Suprapubic skin (tissue), 4 donors: Measurements from ENCODE around the gene PHACTR1.

Experiments used
- POLR2A ChIP-seq, 2 donors: fragments of 450-650 bp; IDR thresholded peaks; one replicate each; pipeline ENCODE4 v1.6.1; 2017; ENCODE audit warnings: antibody characterized with exemption in 2 of 2, mild to moderate bottlenecking in 2 of 2, moderate library complexity in 2 of 2
- POLR2AphosphoS5 ChIP-seq, 3 donors: sonication (generic); formaldehyde crosslinking; IDR thresholded peaks; one replicate each; pipeline ENCODE4 v1.6.1; 2017; ENCODE audit warnings: antibody characterized with exemption in 3 of 3
- TF ChIP-seq, protein P1 (sequence below), 2 donors: fragments of 200-600 bp in 1 of 2; fragments of 450-650 bp in 1 of 2; sonication (generic) in 1 of 2; IDR thresholded peaks; one replicate each; pipeline ENCODE4 v1.5.1; 2016 to 2019; ENCODE audit warnings: antibody characterized with exemption in 2 of 2, mild to moderate bottlenecking in 1 of 2, moderate library complexity in 1 of 2

- TF ChIP-seq POLR2A (IDR thresholded peaks at IDR 0.05) (no peak), POLR2AphosphoS5 (IDR thresholded peaks at IDR 0.05) (no peak)
- TF ChIP-seq, protein P1, sequence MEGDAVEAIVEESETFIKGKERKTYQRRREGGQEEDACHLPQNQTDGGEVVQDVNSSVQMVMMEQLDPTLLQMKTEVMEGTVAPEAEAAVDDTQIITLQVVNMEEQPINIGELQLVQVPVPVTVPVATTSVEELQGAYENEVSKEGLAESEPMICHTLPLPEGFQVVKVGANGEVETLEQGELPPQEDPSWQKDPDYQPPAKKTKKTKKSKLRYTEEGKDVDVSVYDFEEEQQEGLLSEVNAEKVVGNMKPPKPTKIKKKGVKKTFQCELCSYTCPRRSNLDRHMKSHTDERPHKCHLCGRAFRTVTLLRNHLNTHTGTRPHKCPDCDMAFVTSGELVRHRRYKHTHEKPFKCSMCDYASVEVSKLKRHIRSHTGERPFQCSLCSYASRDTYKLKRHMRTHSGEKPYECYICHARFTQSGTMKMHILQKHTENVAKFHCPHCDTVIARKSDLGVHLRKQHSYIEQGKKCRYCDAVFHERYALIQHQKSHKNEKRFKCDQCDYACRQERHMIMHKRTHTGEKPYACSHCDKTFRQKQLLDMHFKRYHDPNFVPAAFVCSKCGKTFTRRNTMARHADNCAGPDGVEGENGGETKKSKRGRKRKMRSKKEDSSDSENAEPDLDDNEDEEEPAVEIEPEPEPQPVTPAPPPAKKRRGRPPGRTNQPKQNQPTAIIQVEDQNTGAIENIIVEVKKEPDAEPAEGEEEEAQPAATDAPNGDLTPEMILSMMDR (IDR thresholded peaks at IDR 0.05) = no peak
Measured at GRCh38 chr6:12760911-12761310, 44.3 kb downstream of the PHACTR1 start.
